SU-DHL-6 (cell line): ENCODE results near the gene PTGER2.

Experiments
- H2AFZ ChIP-seq: fragments of 200-600 bp; sonication (generic); 2 replicates; pipeline ENCODE4 v1.6.1; 2014; ENCODE audit warnings: low read depth, mild to moderate bottlenecking, moderate library complexity, mixed read lengths, antibody characterized with exemption, low read length; ENCODE audit not compliant: severe bottlenecking
- H3F3A ChIP-seq: fragments of 200-600 bp; shearing (Covaris generic); 2 replicates; pipeline ENCODE4 v1.6.0; 2016; ENCODE audit warnings: antibody characterized with exemption, mild to moderate bottlenecking; ENCODE audit not compliant: insufficient read depth
- H3K27ac ChIP-seq: fragments of 200-600 bp; sonication (generic); 2 replicates; pipeline ENCODE4 v1.5.1; 2016; ENCODE audit warnings: low read depth, mild to moderate bottlenecking, low read length, moderate library complexity, mixed read lengths
- H3K27me3 ChIP-seq: fragments of 200-600 bp; sonication (generic), shearing (Covaris generic); 2 replicates; pipeline ENCODE4 v1.6.0; 2014; ENCODE audit warnings: mild to moderate bottlenecking, low read length
- H3K36me3 ChIP-seq: fragments of 200-600 bp; sonication (generic); 2 replicates; pipeline ENCODE4 v1.6.1; 2014; ENCODE audit warnings: mild to moderate bottlenecking, low read length, mixed read lengths
- H3K4me2 ChIP-seq: fragments of 300-600, 200-600 bp; shearing (Covaris generic), sonication (generic); 2 replicates; pipeline ENCODE4 v1.6.0; 2014; ENCODE audit warnings: low read length, low read depth, mild to moderate bottlenecking; ENCODE audit not compliant: poor library complexity, severe bottlenecking
- H3K4me3 ChIP-seq: fragments of 200-600 bp; sonication (generic); 2 replicates; pipeline ENCODE4 v1.5.1; 2014; ENCODE audit warnings: antibody characterized with exemption, low read length, mild to moderate bottlenecking, mixed read lengths; ENCODE audit not compliant: insufficient read depth, poor library complexity, severe bottlenecking
- H3K79me2 ChIP-seq: fragments of 200-600 bp; sonication (generic); 2 replicates; pipeline ENCODE4 v1.6.1; 2014; ENCODE audit warnings: mild to moderate bottlenecking, low read length, moderate library complexity; ENCODE audit not compliant: insufficient read depth
- H3K9ac ChIP-seq: fragments of 200-600 bp; sonication (generic); 2 replicates; pipeline ENCODE4 v1.7.0; 2014; ENCODE audit warnings: mild to moderate bottlenecking, low read length
- H3K9me2 ChIP-seq: fragments of 200-600 bp; sonication (generic); replicated peaks from 2 replicates; pipeline ENCODE4 v1.6.1; 2014; ENCODE audit warnings: low read length; ENCODE audit not compliant: insufficient read depth
- H3K9me3 ChIP-seq: fragments of 200-600 bp; sonication (generic); 2 replicates; pipeline ENCODE4 v1.6.1; 2014; ENCODE audit warnings: low read length, mixed read lengths; ENCODE audit not compliant: insufficient read depth
- H4K20me1 ChIP-seq: fragments of 200-600 bp; sonication (generic); 2 replicates; pipeline ENCODE4 v1.6.1; 2014; ENCODE audit warnings: low read depth, mild to moderate bottlenecking, antibody characterized with exemption, low read length, moderate library complexity, mixed read lengths
- EZH2phosphoT487 ChIP-seq: fragments of 200-600 bp; sonication (generic), shearing (Covaris generic); conservative IDR thresholded peaks from 2 replicates; pipeline ENCODE4 v1.6.1; 2018; ENCODE audit warnings: mild to moderate bottlenecking, antibody characterized with exemption, low read length, moderate library complexity, mixed read lengths
- TF ChIP-seq, protein P1 (sequence below): fragments of 200-600 bp; sonication (generic); IDR thresholded peaks from one replicate; pipeline ENCODE4 v1.5.1; 2017; ENCODE audit warnings: antibody characterized with exemption, mild to moderate bottlenecking, low read length, moderate library complexity; ENCODE audit not compliant: insufficient read depth, poor library complexity, severe bottlenecking

The PTGER2 gene

DNA sequence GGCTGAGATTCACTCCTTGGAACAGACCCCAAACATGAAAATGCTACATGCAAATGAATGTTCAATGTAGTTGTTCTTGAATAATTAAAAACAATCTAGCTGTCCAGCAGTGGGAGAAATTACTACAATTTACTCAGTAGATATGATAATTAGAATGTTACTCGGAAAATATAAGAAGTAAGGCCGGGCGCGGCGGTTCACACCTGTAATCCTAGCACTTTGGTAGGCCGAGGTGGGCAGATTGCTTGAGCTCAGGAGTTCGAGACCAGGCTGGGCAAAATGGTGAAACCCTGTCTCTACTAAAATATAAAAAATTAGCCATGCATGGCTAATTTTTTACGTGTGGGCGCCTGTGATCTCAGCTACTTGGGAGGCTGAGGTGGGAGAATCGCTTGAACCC, 15.3 kb upstream of the PTGER2 start:
- H3F3A ChIP-seq, result no peaks in the 10 kb centered on the region
- no peaks in the 10 kb centered on the region for H4K20me1 ChIP-seq
- no peak overlapping the region for H3K4me3 ChIP-seq
- no peaks in the 10 kb centered on the region for H3K9me3 ChIP-seq
- no peak overlapping the region for H3K4me2 ChIP-seq
- H3K36me3 ChIP-seq, result no peaks in the 10 kb centered on the region
- no peaks in the 10 kb centered on the region for H3K79me2 ChIP-seq
- no peaks in the 10 kb centered on the region for H3K9me2 ChIP-seq
- H2AFZ ChIP-seq, result no peak overlapping the region
- no peaks in the 10 kb centered on the region for H3K27me3 ChIP-seq
- TF ChIP-seq, protein P1, sequence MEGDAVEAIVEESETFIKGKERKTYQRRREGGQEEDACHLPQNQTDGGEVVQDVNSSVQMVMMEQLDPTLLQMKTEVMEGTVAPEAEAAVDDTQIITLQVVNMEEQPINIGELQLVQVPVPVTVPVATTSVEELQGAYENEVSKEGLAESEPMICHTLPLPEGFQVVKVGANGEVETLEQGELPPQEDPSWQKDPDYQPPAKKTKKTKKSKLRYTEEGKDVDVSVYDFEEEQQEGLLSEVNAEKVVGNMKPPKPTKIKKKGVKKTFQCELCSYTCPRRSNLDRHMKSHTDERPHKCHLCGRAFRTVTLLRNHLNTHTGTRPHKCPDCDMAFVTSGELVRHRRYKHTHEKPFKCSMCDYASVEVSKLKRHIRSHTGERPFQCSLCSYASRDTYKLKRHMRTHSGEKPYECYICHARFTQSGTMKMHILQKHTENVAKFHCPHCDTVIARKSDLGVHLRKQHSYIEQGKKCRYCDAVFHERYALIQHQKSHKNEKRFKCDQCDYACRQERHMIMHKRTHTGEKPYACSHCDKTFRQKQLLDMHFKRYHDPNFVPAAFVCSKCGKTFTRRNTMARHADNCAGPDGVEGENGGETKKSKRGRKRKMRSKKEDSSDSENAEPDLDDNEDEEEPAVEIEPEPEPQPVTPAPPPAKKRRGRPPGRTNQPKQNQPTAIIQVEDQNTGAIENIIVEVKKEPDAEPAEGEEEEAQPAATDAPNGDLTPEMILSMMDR, result no peak
- TF ChIP-seq EZH2phosphoT487, result no peak
- H3K27ac ChIP-seq, result no peak overlapping the region
- no peak overlapping the region for H3K9ac ChIP-seq

DNA sequence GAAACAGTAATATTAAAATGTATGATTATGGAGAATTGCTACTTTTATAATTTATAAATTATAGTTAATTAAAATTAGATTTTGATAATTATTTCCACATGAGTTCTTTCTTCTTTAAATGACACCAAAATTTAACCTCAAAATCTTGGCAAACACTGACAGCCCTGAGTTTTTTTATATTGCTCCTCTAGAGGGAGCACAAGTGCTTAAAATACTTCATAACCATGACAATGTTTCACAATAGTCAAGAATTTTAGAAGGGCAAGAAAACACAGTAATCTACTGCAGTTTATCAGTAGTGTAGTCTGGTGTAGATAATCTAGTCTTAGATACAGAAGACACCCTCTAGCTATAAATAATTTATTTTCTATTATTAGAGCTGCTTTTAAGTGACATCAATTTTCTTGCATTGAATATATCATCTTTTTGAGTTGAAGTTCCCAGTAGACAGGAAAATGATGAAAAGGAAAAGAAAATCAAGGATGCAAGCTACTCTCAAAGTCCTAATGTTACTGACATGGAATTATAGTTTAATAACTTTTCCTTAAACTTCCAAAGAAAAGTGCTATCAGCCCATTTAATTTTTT, 14.3 kb upstream of the PTGER2 start:
- Histone ChIP-seq H3K27ac (no peak overlapping the region), H2AFZ (peak overlapping the region; percentile 91), H3K79me2 (no peaks in the 10 kb centered on the region), H3K9ac (no peak overlapping the region), H3K4me2 (peak overlapping the region; percentile 16), H3K27me3 (no peaks in the 10 kb centered on the region), H3K36me3 (no peaks in the 10 kb centered on the region), H3F3A (no peaks in the 10 kb centered on the region), H3K4me3 (no peak overlapping the region), H4K20me1 (no peaks in the 10 kb centered on the region), H3K9me2 (no peaks in the 10 kb centered on the region), H3K9me3 (no peaks in the 10 kb centered on the region)
- TF ChIP-seq, protein P1, result peak; percentile 54
- TF ChIP-seq EZH2phosphoT487, result no peak

DNA sequence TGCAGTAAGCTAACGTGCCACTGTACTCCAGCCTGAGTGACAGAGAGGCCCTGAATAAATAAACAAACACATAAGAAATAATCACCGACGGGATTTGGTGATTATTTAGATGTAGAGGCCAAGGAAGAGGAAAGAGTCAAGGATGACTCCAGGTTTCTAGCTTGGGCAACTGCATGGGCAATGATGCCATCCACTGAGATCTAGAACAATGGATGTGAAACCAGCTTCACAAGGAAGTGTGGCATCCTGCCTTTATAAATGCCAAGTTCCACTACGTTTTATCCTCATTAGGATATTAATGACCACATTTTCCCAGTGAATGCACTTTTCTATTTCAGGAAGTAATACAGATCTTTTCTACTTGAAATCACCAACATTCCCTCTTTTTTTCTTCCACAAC, 10.9 kb upstream of the PTGER2 start:
- H3K27me3 ChIP-seq, result no peaks in the 10 kb centered on the region
- no peaks in the 10 kb centered on the region for H3K9me3 ChIP-seq
- no peak for TF ChIP-seq EZH2phosphoT487
- TF ChIP-seq, protein P1, result no peak
- no peak overlapping the region for H3K4me2 ChIP-seq
- no peaks in the 10 kb centered on the region for H3K79me2 ChIP-seq
- no peak overlapping the region for H3K27ac ChIP-seq
- no peak overlapping the region for H3K9ac ChIP-seq
- no peak overlapping the region for H3K4me3 ChIP-seq
- no peak overlapping the region for H2AFZ ChIP-seq
- no peaks in the 10 kb centered on the region for H3F3A ChIP-seq
- no peaks in the 10 kb centered on the region for H3K36me3 ChIP-seq
- no peaks in the 10 kb centered on the region for H4K20me1 ChIP-seq
- H3K9me2 ChIP-seq, result no peaks in the 10 kb centered on the region
